ENCODE results near the gene ECHS1. TPM values are rescaled to one million over a fixed set of nuclear protein-coding genes. Genes with fewer than 3 reads are reported as not detected.
A peak's percentile ranks its signal among the peaks of the same experiment; 100 is the strongest.

ECHS1 gene
- total and polyA plus RNA-seq, 2 experiments from 2014 or later: 92.1 to 127 TPM

DNA sequence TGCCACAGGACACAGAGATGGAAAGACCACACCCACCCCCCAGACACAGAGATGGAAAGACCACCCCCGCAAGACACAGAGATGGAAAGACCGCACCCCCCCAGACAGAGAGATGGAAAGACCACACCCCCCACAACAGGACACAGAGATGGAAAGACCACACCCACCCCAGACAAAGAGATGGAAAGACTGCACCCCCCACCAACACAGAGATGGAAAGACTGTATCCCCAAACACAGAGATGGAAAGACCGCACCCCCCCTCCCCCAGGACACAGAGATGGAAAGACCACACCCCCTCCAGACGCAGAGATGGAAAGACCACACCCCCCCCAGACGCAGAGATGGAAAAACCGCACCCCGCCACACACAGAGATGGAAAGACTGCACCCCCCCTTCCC is 56.4 kb downstream of the ECHS1 start (continued):
- TF ChIP-seq POLR2AphosphoS5 (IDR thresholded peaks at IDR 0.05; ENCODE audit: low read depth): no peak
- TF ChIP-seq EZH2 (IDR thresholded peaks at IDR 0.05; ENCODE audit: low read depth, unreplicated experiment): no peak
- TF ChIP-seq, protein P1, sequence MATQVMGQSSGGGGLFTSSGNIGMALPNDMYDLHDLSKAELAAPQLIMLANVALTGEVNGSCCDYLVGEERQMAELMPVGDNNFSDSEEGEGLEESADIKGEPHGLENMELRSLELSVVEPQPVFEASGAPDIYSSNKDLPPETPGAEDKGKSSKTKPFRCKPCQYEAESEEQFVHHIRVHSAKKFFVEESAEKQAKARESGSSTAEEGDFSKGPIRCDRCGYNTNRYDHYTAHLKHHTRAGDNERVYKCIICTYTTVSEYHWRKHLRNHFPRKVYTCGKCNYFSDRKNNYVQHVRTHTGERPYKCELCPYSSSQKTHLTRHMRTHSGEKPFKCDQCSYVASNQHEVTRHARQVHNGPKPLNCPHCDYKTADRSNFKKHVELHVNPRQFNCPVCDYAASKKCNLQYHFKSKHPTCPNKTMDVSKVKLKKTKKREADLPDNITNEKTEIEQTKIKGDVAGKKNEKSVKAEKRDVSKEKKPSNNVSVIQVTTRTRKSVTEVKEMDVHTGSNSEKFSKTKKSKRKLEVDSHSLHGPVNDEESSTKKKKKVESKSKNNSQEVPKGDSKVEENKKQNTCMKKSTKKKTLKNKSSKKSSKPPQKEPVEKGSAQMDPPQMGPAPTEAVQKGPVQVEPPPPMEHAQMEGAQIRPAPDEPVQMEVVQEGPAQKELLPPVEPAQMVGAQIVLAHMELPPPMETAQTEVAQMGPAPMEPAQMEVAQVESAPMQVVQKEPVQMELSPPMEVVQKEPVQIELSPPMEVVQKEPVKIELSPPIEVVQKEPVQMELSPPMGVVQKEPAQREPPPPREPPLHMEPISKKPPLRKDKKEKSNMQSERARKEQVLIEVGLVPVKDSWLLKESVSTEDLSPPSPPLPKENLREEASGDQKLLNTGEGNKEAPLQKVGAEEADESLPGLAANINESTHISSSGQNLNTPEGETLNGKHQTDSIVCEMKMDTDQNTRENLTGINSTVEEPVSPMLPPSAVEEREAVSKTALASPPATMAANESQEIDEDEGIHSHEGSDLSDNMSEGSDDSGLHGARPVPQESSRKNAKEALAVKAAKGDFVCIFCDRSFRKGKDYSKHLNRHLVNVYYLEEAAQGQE (IDR thresholded peaks at IDR 0.05; ENCODE audit: unreplicated experiment): no peak
- TF ChIP-seq ZNF331 (CRISPR knock-in tag; IDR thresholded peaks at IDR 0.05; ENCODE audit: low read depth): no peak
- TF ChIP-seq ZNF114 (CRISPR knock-in tag; IDR thresholded peaks at IDR 0.05): no peak
- TF ChIP-seq, protein P2, sequence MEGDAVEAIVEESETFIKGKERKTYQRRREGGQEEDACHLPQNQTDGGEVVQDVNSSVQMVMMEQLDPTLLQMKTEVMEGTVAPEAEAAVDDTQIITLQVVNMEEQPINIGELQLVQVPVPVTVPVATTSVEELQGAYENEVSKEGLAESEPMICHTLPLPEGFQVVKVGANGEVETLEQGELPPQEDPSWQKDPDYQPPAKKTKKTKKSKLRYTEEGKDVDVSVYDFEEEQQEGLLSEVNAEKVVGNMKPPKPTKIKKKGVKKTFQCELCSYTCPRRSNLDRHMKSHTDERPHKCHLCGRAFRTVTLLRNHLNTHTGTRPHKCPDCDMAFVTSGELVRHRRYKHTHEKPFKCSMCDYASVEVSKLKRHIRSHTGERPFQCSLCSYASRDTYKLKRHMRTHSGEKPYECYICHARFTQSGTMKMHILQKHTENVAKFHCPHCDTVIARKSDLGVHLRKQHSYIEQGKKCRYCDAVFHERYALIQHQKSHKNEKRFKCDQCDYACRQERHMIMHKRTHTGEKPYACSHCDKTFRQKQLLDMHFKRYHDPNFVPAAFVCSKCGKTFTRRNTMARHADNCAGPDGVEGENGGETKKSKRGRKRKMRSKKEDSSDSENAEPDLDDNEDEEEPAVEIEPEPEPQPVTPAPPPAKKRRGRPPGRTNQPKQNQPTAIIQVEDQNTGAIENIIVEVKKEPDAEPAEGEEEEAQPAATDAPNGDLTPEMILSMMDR (conservative IDR thresholded peaks at IDR 0.05; ENCODE audit: low read depth in 2 of 2): no peak
- no peak for TF ChIP-seq STAT1 (IDR thresholded peaks at IDR 0.05; ENCODE audit: unreplicated experiment)
- TF ChIP-seq NANOG (IDR thresholded peaks at IDR 0.05; ENCODE audit: borderline replicate concordance): no peak

DNA sequence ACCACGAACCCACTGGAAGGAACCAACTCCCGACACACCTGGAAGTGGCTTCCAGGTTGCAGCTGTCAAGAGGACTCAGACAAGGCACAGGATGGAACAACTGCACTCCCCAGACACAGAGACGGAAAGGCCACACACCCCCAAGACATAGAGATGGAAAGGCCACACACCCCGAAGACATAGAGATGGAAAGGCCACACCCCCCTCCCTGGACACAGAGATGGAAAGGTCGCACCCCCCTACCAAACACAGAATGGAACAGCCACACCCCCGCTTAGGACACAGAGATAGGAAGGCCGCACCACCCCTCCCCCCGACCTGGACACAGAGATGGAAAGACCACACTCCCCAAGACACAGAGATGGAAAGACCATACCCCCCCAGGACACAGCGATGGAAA is 56.9 kb downstream of the ECHS1 start:
- Histone ChIP-seq H4K20me1 (replicated peaks; ENCODE audit: insufficient read depth) (no peaks in the 10 kb centered on the region), H3K9me2 (ENCODE audit: insufficient read depth) (no peaks in the 10 kb centered on the region), H3F3A (replicated peaks; ENCODE audit: low read depth) (peaks cover 2% of the 10 kb centered on the region; the same call in 1 of the 2 replicates), H3K4me2 (no peak overlapping the region), H3K4me1 (ENCODE audit: insufficient read depth) (no peaks in the 10 kb centered on the region), H2AFZ (no peak overlapping the region), H3K27me3 (ENCODE audit: insufficient read depth) (peaks cover 3% of the 10 kb centered on the region; the same call in 1 of the 2 replicates), H3K4me3 (no peak overlapping the region), H3K27ac (ENCODE audit: low read depth) (no peak overlapping the region), H3K79me2 (replicated peaks; ENCODE audit: insufficient read depth) (no peaks in the 10 kb centered on the region), H3K36me3 (ENCODE audit: insufficient read depth) (no peaks in the 10 kb centered on the region; the same call in 1 of the 2 replicates)
- peak; percentile 27 for DNase-seq (ENCODE audit: low spot score)
- no peak for ATAC-seq
- Mint-ChIP-seq H3K27me3 (ENCODE audit: insufficient read depth, low read depth, poor library complexity) (peaks cover 24% of the 10 kb centered on the region), H3K36me3 (ENCODE audit: low read depth) (peaks cover 10% of the 10 kb centered on the region), H3K9me3 (peaks cover 4% of the 10 kb centered on the region; the same call in 2 of the 3 replicates), H3K4me1 (no peaks in the 10 kb centered on the region), H3K27ac (no peak overlapping the region), H3K4me3 (no peak overlapping the region)
- TF ChIP-seq, protein P2 (conservative IDR thresholded peaks at IDR 0.05; ENCODE audit: low read depth in 2 of 2): no peak
- TF ChIP-seq ZNF331 (CRISPR knock-in tag; IDR thresholded peaks at IDR 0.05; ENCODE audit: low read depth) (no peak), EZH2 (IDR thresholded peaks at IDR 0.05; ENCODE audit: low read depth, unreplicated experiment) (no peak), JUNB (IDR thresholded peaks at IDR 0.05; ENCODE audit: unreplicated experiment) (no peak), NANOG (IDR thresholded peaks at IDR 0.05; ENCODE audit: borderline replicate concordance) (no peak), EZH2phosphoT487 (IDR thresholded peaks at IDR 0.05; ENCODE audit: unreplicated experiment) (no peak)
- TF ChIP-seq, protein P3, sequence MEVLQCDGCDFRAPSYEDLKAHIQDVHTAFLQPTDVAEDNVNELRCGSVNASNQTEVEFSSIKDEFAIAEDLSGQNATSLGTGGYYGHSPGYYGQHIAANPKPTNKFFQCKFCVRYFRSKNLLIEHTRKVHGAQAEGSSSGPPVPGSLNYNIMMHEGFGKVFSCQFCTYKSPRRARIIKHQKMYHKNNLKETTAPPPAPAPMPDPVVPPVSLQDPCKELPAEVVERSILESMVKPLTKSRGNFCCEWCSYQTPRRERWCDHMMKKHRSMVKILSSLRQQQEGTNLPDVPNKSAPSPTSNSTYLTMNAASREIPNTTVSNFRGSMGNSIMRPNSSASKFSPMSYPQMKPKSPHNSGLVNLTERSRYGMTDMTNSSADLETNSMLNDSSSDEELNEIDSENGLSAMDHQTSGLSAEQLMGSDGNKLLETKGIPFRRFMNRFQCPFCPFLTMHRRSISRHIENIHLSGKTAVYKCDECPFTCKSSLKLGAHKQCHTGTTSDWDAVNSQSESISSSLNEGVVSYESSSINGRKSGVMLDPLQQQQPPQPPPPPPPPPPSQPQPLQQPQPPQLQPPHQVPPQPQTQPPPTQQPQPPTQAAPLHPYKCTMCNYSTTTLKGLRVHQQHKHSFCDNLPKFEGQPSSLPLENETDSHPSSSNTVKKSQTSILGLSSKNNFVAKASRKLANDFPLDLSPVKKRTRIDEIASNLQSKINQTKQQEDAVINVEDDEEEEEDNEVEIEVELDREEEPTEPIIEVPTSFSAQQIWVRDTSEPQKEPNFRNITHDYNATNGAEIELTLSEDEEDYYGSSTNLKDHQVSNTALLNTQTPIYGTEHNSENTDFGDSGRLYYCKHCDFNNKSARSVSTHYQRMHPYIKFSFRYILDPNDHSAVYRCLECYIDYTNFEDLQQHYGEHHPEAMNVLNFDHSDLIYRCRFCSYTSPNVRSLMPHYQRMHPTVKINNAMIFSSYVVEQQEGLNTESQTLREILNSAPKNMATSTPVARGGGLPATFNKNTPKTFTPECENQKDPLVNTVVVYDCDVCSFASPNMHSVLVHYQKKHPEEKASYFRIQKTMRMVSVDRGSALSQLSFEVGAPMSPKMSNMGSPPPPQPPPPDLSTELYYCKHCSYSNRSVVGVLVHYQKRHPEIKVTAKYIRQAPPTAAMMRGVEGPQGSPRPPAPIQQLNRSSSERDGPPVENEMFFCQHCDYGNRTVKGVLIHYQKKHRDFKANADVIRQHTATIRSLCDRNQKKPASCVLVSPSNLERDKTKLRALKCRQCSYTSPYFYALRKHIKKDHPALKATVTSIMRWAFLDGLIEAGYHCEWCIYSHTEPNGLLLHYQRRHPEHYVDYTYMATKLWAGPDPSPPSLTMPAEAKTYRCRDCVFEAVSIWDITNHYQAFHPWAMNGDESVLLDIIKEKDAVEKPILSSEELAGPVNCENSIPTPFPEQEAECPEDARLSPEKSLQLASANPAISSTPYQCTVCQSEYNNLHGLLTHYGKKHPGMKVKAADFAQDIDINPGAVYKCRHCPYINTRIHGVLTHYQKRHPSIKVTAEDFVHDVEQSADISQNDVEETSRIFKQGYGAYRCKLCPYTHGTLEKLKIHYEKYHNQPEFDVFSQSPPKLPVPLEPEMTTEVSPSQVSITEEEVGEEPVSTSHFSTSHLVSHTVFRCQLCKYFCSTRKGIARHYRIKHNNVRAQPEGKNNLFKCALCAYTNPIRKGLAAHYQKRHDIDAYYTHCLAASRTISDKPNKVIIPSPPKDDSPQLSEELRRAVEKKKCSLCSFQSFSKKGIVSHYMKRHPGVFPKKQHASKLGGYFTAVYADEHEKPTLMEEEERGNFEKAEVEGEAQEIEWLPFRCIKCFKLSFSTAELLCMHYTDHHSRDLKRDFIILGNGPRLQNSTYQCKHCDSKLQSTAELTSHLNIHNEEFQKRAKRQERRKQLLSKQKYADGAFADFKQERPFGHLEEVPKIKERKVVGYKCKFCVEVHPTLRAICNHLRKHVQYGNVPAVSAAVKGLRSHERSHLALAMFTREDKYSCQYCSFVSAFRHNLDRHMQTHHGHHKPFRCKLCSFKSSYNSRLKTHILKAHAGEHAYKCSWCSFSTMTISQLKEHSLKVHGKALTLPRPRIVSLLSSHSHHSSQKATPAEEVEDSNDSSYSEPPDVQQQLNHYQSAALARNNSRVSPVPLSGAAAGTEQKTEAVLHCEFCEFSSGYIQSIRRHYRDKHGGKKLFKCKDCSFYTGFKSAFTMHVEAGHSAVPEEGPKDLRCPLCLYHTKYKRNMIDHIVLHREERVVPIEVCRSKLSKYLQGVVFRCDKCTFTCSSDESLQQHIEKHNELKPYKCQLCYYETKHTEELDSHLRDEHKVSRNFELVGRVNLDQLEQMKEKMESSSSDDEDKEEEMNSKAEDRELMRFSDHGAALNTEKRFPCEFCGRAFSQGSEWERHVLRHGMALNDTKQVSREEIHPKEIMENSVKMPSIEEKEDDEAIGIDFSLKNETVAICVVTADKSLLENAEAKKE (CRISPR knock-in tag; IDR thresholded peaks at IDR 0.05): no peak

Measured in GM23338 (cell line).